MM.1S (cell line): ENCODE data around the gene TMPRSS3.

Experiments used
- EZH2 ChIP-seq: fragments of 300-600 bp; sonication (generic); optimal IDR thresholded peaks from 2 replicates; pipeline ENCODE3; 2017; ENCODE audit warnings: low read depth, mild to moderate bottlenecking, antibody characterized with exemption, low read length, mixed read lengths
- EZH2phosphoT487 ChIP-seq: fragments of 300-600 bp; sonication (generic); IDR thresholded peaks from 2 replicates; pipeline ENCODE4 v1.6.1; 2018; ENCODE audit warnings: antibody characterized with exemption, low read length
- TF ChIP-seq, protein P1 (sequence below): fragments of 300-600 bp; sonication (generic); IDR thresholded peaks from 2 replicates; pipeline ENCODE4 v1.5.1; 2016; ENCODE audit warnings: antibody characterized with exemption, low read length, mixed read lengths

DNA sequence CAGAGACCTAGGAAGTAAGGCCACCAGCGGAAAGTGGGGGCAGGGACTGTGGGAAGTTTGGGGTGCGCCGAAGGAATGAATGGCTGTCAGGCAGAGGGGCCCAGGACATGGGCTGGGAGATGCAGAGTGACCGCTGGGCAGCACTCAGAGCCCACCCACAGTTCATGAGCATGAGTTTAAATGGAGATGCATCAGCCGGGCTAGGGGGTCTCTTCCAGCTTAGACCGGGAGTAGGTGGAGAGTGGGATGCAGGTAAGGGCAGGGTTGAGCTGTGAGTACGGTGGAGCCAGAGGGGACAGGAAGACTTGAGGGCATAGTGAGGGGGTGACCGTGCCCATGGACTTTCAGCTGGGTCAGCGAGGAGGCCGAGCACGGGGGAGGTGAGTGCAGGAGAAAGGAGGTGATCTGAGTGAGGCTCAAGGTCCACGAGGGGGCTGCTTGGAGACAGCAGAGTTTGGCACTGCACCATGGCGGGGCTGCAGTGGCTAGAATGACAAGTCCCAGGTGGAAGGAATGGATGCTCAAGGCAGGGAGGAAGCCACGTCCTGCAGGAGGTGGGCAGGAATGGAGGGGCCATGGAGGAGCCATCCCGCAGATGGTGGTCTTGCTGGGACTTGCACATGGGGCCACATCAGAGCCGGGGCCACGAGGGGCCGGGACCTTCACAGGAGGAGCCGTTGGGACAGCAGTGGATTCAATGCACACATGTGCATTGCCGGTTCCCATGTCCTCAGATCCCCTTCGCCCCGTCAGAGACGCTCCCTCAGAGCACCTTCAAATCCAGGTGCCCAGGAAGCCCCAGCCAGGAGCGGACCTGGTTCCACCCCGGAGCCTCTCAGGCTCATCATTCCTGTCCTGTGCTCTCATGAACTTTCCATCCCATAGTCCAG, 42.7 kb upstream of the TMPRSS3 start:
- TF ChIP-seq, protein P1, sequence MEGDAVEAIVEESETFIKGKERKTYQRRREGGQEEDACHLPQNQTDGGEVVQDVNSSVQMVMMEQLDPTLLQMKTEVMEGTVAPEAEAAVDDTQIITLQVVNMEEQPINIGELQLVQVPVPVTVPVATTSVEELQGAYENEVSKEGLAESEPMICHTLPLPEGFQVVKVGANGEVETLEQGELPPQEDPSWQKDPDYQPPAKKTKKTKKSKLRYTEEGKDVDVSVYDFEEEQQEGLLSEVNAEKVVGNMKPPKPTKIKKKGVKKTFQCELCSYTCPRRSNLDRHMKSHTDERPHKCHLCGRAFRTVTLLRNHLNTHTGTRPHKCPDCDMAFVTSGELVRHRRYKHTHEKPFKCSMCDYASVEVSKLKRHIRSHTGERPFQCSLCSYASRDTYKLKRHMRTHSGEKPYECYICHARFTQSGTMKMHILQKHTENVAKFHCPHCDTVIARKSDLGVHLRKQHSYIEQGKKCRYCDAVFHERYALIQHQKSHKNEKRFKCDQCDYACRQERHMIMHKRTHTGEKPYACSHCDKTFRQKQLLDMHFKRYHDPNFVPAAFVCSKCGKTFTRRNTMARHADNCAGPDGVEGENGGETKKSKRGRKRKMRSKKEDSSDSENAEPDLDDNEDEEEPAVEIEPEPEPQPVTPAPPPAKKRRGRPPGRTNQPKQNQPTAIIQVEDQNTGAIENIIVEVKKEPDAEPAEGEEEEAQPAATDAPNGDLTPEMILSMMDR: no peak
- TF ChIP-seq EZH2 (no peak), EZH2phosphoT487 (no peak)
